Neural cell (in vitro differentiated cells): Measurements from ENCODE around the gene SHPK. TPM values are rescaled to one million over a fixed set of nuclear protein-coding genes. Genes with fewer than 3 reads are reported as not detected.

Experiments
- H2AFZ ChIP-seq: fragments of 200-600, 300-800 bp; sonication (generic), shearing (Covaris generic); 2 replicates; pipeline ENCODE4 v1.6.0; 2014; ENCODE audit warnings: low read depth, mild to moderate bottlenecking, antibody characterized with exemption, low read length, moderate library complexity
- H3F3A ChIP-seq: fragments of 200-600 bp; shearing (Covaris generic); 2 replicates; pipeline ENCODE4 v1.6.1; 2016; ENCODE audit warnings: mild to moderate bottlenecking, moderate library complexity, mixed read lengths, antibody characterized with exemption, low read length; ENCODE audit not compliant: insufficient read depth, poor library complexity, severe bottlenecking
- H3K27ac ChIP-seq: fragments of 200-600, 300-800 bp; sonication (generic), shearing (Covaris generic); 2 replicates; pipeline ENCODE4 v1.5.1; 2014; ENCODE audit warnings: mild to moderate bottlenecking, low read length, moderate library complexity
- H3K27me3 ChIP-seq: fragments of 300-800, 200-600 bp; sonication (generic), shearing (Covaris generic); 2 replicates; pipeline ENCODE4 v1.6.0; 2014; ENCODE audit warnings: mild to moderate bottlenecking, low read depth, low read length, moderate library complexity; ENCODE audit not compliant: insufficient read depth
- H3K36me3 ChIP-seq: fragments of 300-800, 200-600 bp; sonication (generic), shearing (Covaris generic); 2 replicates; pipeline ENCODE4 v1.5.1; 2014; ENCODE audit warnings: mild to moderate bottlenecking, antibody characterized with exemption, low read length, moderate library complexity; ENCODE audit not compliant: insufficient read depth
- H3K4me2 ChIP-seq: fragments of 300-800, 200-600 bp; sonication (generic), shearing (Covaris generic); 2 replicates; pipeline ENCODE4 v1.6.0; 2014; ENCODE audit warnings: mild to moderate bottlenecking, low read length
- H3K4me3 ChIP-seq: fragments of 300-800, 200-600 bp; sonication (generic), shearing (Covaris generic); 2 replicates; pipeline ENCODE4 v1.5.1; 2014; ENCODE audit warnings: mild to moderate bottlenecking, low read length, moderate library complexity
- H3K79me2 ChIP-seq: fragments of 200-600 bp; shearing (Covaris generic); replicated peaks from 2 replicates; pipeline ENCODE4 v1.6.0; 2014; ENCODE audit warnings: mild to moderate bottlenecking, low read length, moderate library complexity; ENCODE audit not compliant: insufficient read depth
- H3K9ac ChIP-seq: fragments of 300-800, 200-600 bp; sonication (generic), shearing (Covaris generic); 2 replicates; pipeline ENCODE4 v1.6.1; 2016; ENCODE audit warnings: mild to moderate bottlenecking, low read length, mixed read lengths
- H3K9me2 ChIP-seq: fragments of 200-600 bp; shearing (Covaris generic); 2 replicates; pipeline ENCODE4 v1.6.1; 2016; ENCODE audit warnings: mild to moderate bottlenecking, low read length, mixed read lengths; ENCODE audit not compliant: insufficient read depth
- H3K9me3 ChIP-seq: fragments of 200-600, 300-800 bp; sonication (generic), shearing (Covaris generic); 2 replicates; pipeline ENCODE4 v1.6.1; 2016; ENCODE audit warnings: mild to moderate bottlenecking, mixed run types, low read length, moderate library complexity, mixed read lengths
- H4K20me1 ChIP-seq: fragments of 200-600 bp; shearing (Covaris generic); 2 replicates; pipeline ENCODE4 v1.6.1; 2016; ENCODE audit warnings: mild to moderate bottlenecking, mixed run types; ENCODE audit not compliant: insufficient read depth
- EP300 ChIP-seq: fragments of 450-650 bp; conservative IDR thresholded peaks from 2 replicates; pipeline ENCODE4 v1.6.1; 2014; ENCODE audit warnings: antibody characterized with exemption, mild to moderate bottlenecking, moderate library complexity; ENCODE audit not compliant: poor library complexity, severe bottlenecking
- EZH2 ChIP-seq: fragments of 200-600, 300-800 bp; shearing (Covaris generic), sonication (generic); IDR thresholded peaks from 2 replicates; pipeline ENCODE4 v1.6.1; 2014; ENCODE audit warnings: antibody characterized with exemption, low read length, borderline replicate concordance, mild to moderate bottlenecking; ENCODE audit not compliant: insufficient read depth, poor library complexity, severe bottlenecking
- MXI1 ChIP-seq: fragments of 450-650 bp; conservative IDR thresholded peaks from 2 replicates; pipeline ENCODE4 v1.6.1; 2014; ENCODE audit warnings: antibody characterized with exemption, mild to moderate bottlenecking; ENCODE audit not compliant: poor library complexity, severe bottlenecking
- POLR2AphosphoS5 ChIP-seq: IDR thresholded peaks from 2 replicates; pipeline ENCODE4 v1.6.1; 2012
- RAD21 ChIP-seq: fragments of 450-650 bp; conservative IDR thresholded peaks from 2 replicates; pipeline ENCODE4 v1.6.1; 2014; ENCODE audit warnings: antibody characterized with exemption, mild to moderate bottlenecking, moderate library complexity
- SMC3 ChIP-seq: fragments of 450-650 bp; conservative IDR thresholded peaks from 2 replicates; pipeline ENCODE4 v1.6.1; 2014; ENCODE audit warnings: antibody characterized with exemption, mild to moderate bottlenecking, moderate library complexity; ENCODE audit not compliant: poor library complexity
- TAF1 ChIP-seq: IDR thresholded peaks from 2 replicates; pipeline ENCODE4 v1.6.1; 2012; ENCODE audit warnings: low read depth
- polyA plus RNA-seq: library from polyadenylated mRNA; depleted of rRNA; stranded (reverse); fragments of >200 nt; gene quantifications from 2 replicates; pipeline ENCODE4 v1.2.3, GENCODE V29; 2014
- TF ChIP-seq, protein P1 (sequence below): fragments of 450-650 bp; IDR thresholded peaks from 2 replicates; pipeline ENCODE4 v1.5.1; 2014; ENCODE audit warnings: antibody characterized with exemption, mild to moderate bottlenecking, moderate library complexity; ENCODE audit not compliant: poor library complexity, severe bottlenecking
- TF ChIP-seq, protein P2 (sequence below): IDR thresholded peaks from 2 replicates; pipeline ENCODE4 v1.6.1; 2012; ENCODE audit warnings: borderline replicate concordance

SHPK gene
- polyA plus RNA-seq, 1 donor from 2014 or later: 14.3 TPM

DNA sequence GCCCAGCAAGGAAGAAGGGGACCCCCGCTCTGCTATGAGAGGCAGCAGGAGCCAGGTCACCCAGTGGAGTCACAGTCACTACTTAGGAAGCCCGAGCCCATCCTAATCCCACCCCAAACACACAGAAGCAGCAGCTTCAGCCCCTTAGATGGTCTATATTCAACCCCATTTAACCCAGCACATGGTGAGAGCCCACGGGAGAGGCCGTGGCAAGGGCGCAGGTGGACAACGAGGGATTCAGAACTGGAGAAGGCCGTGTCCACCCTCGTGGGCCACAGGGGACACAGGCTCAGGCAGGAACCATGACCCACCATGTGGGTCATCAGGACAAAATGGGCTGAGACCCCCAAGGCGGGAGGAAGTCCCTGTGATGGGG is 76.8 kb downstream of the SHPK start:
- Histone ChIP-seq H3K36me3 (no peaks in the 10 kb centered on the region), H2AFZ (no peak overlapping the region), H4K20me1 (no peaks in the 10 kb centered on the region), H3K9me3 (no peaks in the 10 kb centered on the region), H3K4me3 (no peak overlapping the region), H3K4me2 (no peak overlapping the region), H3K9ac (no peak overlapping the region), H3F3A (no peaks in the 10 kb centered on the region), H3K27me3 (no peaks in the 10 kb centered on the region), H3K79me2 (no peaks in the 10 kb centered on the region), H3K9me2 (no peaks in the 10 kb centered on the region), H3K27ac (no peak overlapping the region)
- TF ChIP-seq, protein P1, sequence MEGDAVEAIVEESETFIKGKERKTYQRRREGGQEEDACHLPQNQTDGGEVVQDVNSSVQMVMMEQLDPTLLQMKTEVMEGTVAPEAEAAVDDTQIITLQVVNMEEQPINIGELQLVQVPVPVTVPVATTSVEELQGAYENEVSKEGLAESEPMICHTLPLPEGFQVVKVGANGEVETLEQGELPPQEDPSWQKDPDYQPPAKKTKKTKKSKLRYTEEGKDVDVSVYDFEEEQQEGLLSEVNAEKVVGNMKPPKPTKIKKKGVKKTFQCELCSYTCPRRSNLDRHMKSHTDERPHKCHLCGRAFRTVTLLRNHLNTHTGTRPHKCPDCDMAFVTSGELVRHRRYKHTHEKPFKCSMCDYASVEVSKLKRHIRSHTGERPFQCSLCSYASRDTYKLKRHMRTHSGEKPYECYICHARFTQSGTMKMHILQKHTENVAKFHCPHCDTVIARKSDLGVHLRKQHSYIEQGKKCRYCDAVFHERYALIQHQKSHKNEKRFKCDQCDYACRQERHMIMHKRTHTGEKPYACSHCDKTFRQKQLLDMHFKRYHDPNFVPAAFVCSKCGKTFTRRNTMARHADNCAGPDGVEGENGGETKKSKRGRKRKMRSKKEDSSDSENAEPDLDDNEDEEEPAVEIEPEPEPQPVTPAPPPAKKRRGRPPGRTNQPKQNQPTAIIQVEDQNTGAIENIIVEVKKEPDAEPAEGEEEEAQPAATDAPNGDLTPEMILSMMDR: no peak
- no peak for TF ChIP-seq SMC3
- no peak for TF ChIP-seq RAD21
- TF ChIP-seq TAF1: no peak
- TF ChIP-seq, protein P2, sequence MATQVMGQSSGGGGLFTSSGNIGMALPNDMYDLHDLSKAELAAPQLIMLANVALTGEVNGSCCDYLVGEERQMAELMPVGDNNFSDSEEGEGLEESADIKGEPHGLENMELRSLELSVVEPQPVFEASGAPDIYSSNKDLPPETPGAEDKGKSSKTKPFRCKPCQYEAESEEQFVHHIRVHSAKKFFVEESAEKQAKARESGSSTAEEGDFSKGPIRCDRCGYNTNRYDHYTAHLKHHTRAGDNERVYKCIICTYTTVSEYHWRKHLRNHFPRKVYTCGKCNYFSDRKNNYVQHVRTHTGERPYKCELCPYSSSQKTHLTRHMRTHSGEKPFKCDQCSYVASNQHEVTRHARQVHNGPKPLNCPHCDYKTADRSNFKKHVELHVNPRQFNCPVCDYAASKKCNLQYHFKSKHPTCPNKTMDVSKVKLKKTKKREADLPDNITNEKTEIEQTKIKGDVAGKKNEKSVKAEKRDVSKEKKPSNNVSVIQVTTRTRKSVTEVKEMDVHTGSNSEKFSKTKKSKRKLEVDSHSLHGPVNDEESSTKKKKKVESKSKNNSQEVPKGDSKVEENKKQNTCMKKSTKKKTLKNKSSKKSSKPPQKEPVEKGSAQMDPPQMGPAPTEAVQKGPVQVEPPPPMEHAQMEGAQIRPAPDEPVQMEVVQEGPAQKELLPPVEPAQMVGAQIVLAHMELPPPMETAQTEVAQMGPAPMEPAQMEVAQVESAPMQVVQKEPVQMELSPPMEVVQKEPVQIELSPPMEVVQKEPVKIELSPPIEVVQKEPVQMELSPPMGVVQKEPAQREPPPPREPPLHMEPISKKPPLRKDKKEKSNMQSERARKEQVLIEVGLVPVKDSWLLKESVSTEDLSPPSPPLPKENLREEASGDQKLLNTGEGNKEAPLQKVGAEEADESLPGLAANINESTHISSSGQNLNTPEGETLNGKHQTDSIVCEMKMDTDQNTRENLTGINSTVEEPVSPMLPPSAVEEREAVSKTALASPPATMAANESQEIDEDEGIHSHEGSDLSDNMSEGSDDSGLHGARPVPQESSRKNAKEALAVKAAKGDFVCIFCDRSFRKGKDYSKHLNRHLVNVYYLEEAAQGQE: no peak
- no peak for TF ChIP-seq MXI1
- TF ChIP-seq EP300: no peak
- no peak for TF ChIP-seq EZH2
- TF ChIP-seq POLR2AphosphoS5: no peak

DNA sequence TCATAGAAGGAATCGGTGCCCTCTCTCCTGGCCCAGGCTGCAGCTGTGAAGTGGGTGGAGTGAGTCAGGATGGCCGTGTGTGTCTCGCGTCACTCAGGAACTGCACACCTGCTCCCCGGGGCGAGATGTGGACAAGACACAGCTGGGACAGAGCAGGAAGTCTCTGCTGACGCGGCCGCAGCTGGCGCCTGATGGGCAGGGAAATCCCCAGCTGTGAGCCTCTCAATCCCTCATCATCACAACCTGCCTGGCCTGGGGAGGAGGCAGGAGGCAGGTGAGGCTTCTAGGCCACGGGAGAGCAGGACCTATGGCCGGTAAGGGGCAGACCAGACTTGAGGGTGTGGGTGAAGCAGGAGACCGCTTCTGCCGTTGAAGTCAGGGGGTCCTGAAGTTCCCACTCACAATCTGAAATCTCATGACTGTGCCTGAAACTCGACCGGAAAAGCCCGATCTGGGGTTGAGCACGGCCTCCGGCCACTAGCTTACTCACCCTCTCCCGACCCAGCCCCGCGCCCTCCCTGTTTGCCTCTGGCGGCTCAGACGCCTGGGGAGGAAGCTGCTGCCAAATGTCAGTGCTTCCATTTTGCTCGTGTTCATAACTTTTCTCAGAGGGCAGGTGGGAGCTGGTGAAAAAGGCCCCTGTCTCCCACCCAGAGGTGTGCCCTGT is 77.3 kb downstream of the SHPK start:
- Histone ChIP-seq H3K9ac (no peak overlapping the region), H3F3A (no peaks in the 10 kb centered on the region), H4K20me1 (no peaks in the 10 kb centered on the region), H3K4me3 (no peak overlapping the region), H3K36me3 (no peaks in the 10 kb centered on the region), H2AFZ (no peak overlapping the region), H3K27ac (no peak overlapping the region), H3K9me2 (no peaks in the 10 kb centered on the region), H3K79me2 (no peaks in the 10 kb centered on the region), H3K9me3 (no peaks in the 10 kb centered on the region), H3K27me3 (no peaks in the 10 kb centered on the region), H3K4me2 (no peak overlapping the region)
- no peak for TF ChIP-seq MXI1
- no peak for TF ChIP-seq EZH2
- TF ChIP-seq, protein P2: no peak
- no peak for TF ChIP-seq RAD21

Other genes starting within 250 kb of the SHPK start
- not detected in 2 replicates for gene OR3A2, start 249.9 kb downstream of the SHPK start, polyA plus RNA-seq
- not detected in 2 replicates for gene OR1E1, start 237.8 kb downstream of the SHPK start, polyA plus RNA-seq
- gene OR3A3, start 224.9 kb downstream of the SHPK start, polyA plus RNA-seq: not detected in 2 replicates
- not detected in 2 replicates for gene OR1E2, start 202.4 kb downstream of the SHPK start, polyA plus RNA-seq
- not detected in 2 replicates for gene SPATA22, start 164.4 kb downstream of the SHPK start, polyA plus RNA-seq
- 0.24 TPM in 1 of 2 replicates, not detected in the other for gene ASPA, start 160.3 kb downstream of the SHPK start, polyA plus RNA-seq
- gene TRPV3, start 78.4 kb downstream of the SHPK start, polyA plus RNA-seq: 0.19 TPM in 1 of 2 replicates, not detected in the other
- 11.8 and 13.0 TPM in 2 replicates for gene TRPV1, start 26.8 kb downstream of the SHPK start, polyA plus RNA-seq
- gene CTNS, start 510 bp upstream of the SHPK start, polyA plus RNA-seq: 8.8 and 14.2 TPM in 2 replicates
- gene TAX1BP3, start 32.3 kb upstream of the SHPK start, polyA plus RNA-seq: 79.2 and 82.8 TPM in 2 replicates
- 61.7 and 87.8 TPM in 2 replicates for gene EMC6, start 32.6 kb upstream of the SHPK start, polyA plus RNA-seq
- 7.0 and 9.0 TPM in 2 replicates for gene P2RX5, start 59.9 kb upstream of the SHPK start, polyA plus RNA-seq
- gene HASPIN, start 87.7 kb upstream of the SHPK start, polyA plus RNA-seq: 0.22 and 0.32 TPM in 2 replicates
- gene ITGAE, start 164.9 kb upstream of the SHPK start, polyA plus RNA-seq: 143 and 169 TPM in 2 replicates
- gene NCBP3, start 210.0 kb upstream of the SHPK start, polyA plus RNA-seq: 47.0 and 132 TPM in 2 replicates